ENCODE data around the gene FAM13C. TPM values are rescaled to one million over a fixed set of nuclear protein-coding genes. Genes with fewer than 3 reads are reported as not detected.
"Not testable (repeated sequence)": the region's sequence is repeated elsewhere in the genome, so short reads cannot be mapped to it uniquely, and the experiment has no call there.

The FAM13C gene
- total and polyA plus RNA-seq, 9 donors, result 18.0 to 40.7 (median 31.9) TPM

- no CpG with 5 or more reads among the region's 1 CpG for WGBS (ENCODE audit: insufficient coverage)
- Histone ChIP-seq H3K36me3 (ENCODE audit: control insufficient read depth, insufficient read depth, low read length) (no peaks in the 10 kb centered on the region), H3K4me3 (ENCODE audit: low read length) (no peak overlapping the region), H3K4me1 (ENCODE audit: control insufficient read depth, insufficient read depth, low read length) (no peaks in the 10 kb centered on the region), H3K27ac (ENCODE audit: low read length) (no peak overlapping the region), H3K27me3 (ENCODE audit: control insufficient read depth, insufficient read depth, low read length) (no peaks in the 10 kb centered on the region), H3K9me3 (replicated peaks; ENCODE audit: control insufficient read depth, low read depth, low read length) (no peaks in the 10 kb centered on the region)
- no peak for DNase-seq
Observed at GRCh38 chr10:59244871-59245270, 117.5 kb downstream of the FAM13C start.

DNA sequence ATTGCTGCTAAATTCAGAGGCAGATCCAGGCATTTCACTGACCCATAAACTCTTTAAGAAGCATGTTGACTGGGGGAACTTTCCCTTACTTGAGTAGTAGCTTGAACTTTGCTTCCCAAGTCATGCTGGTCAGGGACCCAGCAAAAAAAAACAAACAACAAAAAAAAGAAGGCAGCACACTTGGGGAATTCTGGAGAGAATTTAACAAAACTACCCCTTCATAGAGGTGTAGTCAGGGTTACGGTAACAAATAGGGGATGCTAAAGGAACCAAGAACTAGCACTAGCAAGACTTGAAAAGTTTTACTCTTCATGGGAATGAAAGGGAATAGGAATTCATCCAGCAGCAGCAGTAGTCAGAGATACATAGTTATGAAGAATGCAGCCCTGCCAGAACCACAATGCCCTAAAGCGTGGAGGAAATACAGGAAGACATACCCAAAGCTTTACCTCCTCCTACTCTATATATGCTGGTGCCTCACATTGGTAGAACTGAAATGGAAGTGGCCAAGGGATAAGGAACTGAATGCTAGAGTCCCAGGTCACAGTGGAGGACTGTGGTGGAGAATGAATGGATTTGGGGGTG lies 118.6 kb downstream of the FAM13C start:
- Histone ChIP-seq H3K9me3 (replicated peaks; ENCODE audit: control insufficient read depth, low read depth, low read length) (no peaks in the 10 kb centered on the region), H3K36me3 (ENCODE audit: control insufficient read depth, insufficient read depth, low read length) (no peaks in the 10 kb centered on the region), H3K27me3 (ENCODE audit: control insufficient read depth, insufficient read depth, low read length) (no peaks in the 10 kb centered on the region), H3K4me3 (ENCODE audit: low read length) (no peak overlapping the region), H3K27ac (ENCODE audit: low read length) (no peak overlapping the region), H3K4me1 (ENCODE audit: control insufficient read depth, insufficient read depth, low read length) (no peaks in the 10 kb centered on the region)
- DNase-seq, result no peak
- WGBS (ENCODE audit: insufficient coverage), result no CpG with 5 or more reads among the region's 2 CpGs

- no peak for DNase-seq
- no peaks in the 10 kb centered on the region for H3K27me3 ChIP-seq (ENCODE audit: control insufficient read depth, insufficient read depth, low read length)
- WGBS (ENCODE audit: insufficient coverage), result no CpG with 5 or more reads among the region's 3 CpGs
- no peak overlapping the region for H3K4me3 ChIP-seq (ENCODE audit: low read length)
- no peaks in the 10 kb centered on the region for H3K4me1 ChIP-seq (ENCODE audit: control insufficient read depth, insufficient read depth, low read length)
- H3K27ac ChIP-seq (ENCODE audit: low read length), result no peak overlapping the region
- H3K36me3 ChIP-seq (ENCODE audit: control insufficient read depth, insufficient read depth, low read length), result no peaks in the 10 kb centered on the region
- no peaks in the 10 kb centered on the region for H3K9me3 ChIP-seq (replicated peaks; ENCODE audit: control insufficient read depth, low read depth, low read length)
Observed at GRCh38 chr10:59242991-59243390, 119.4 kb downstream of the FAM13C start.

GRCh38 chr10:59242057-59242456 lies 120.3 kb downstream of the FAM13C start:
- Histone ChIP-seq H3K4me1 (ENCODE audit: control insufficient read depth, insufficient read depth, low read length) (no peaks in the 10 kb centered on the region), H3K4me3 (ENCODE audit: low read length) (no peak overlapping the region), H3K36me3 (ENCODE audit: control insufficient read depth, insufficient read depth, low read length) (no peaks in the 10 kb centered on the region), H3K9me3 (replicated peaks; ENCODE audit: control insufficient read depth, low read depth, low read length) (no peaks in the 10 kb centered on the region), H3K27me3 (ENCODE audit: control insufficient read depth, insufficient read depth, low read length) (no peaks in the 10 kb centered on the region), H3K27ac (ENCODE audit: low read length) (no peak overlapping the region)
- no CpG with 5 or more reads among the region's 1 CpG for WGBS (ENCODE audit: insufficient coverage)
- no peak for DNase-seq

DNA sequence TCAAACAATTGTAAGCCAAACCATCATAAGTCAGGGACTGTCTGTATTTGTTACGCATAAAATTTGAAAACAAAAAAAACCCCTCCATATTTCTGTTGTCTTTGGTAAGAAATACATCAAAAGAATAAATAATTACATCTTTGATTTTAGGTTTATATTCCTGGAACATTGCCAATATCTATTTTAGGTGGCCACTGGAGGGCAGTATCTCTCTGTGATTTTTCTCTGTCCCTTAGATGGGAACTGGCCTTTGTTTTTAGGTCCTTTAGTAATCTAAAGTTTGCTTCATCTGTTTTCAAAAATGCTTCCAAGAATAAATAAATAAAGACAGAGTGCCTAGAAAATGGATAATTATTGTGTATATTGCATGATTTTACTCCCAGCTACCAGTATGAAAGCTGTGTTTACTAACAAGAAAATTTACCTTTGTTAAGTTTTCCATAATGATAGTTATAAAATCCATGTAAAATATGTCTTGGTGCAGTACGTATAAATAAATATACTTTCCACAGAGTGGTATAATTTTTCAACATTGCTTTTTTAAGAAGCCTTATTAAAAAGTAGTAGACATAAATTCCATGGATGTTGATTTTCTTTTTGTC lies 121.7 kb downstream of the FAM13C start:
- no peaks in the 10 kb centered on the region for H3K9me3 ChIP-seq (replicated peaks; ENCODE audit: control insufficient read depth, low read depth, low read length)
- H3K27ac ChIP-seq (ENCODE audit: low read length), result no peak overlapping the region
- peak; percentile 75 for DNase-seq
- H3K4me3 ChIP-seq (ENCODE audit: low read length), result no peak overlapping the region
- no peaks in the 10 kb centered on the region for H3K4me1 ChIP-seq (ENCODE audit: control insufficient read depth, insufficient read depth, low read length)
- no peaks in the 10 kb centered on the region for H3K36me3 ChIP-seq (ENCODE audit: control insufficient read depth, insufficient read depth, low read length)
- no peaks in the 10 kb centered on the region for H3K27me3 ChIP-seq (ENCODE audit: control insufficient read depth, insufficient read depth, low read length)
- WGBS (ENCODE audit: insufficient coverage), result no CpG with 5 or more reads among the region's 2 CpGs

DNA sequence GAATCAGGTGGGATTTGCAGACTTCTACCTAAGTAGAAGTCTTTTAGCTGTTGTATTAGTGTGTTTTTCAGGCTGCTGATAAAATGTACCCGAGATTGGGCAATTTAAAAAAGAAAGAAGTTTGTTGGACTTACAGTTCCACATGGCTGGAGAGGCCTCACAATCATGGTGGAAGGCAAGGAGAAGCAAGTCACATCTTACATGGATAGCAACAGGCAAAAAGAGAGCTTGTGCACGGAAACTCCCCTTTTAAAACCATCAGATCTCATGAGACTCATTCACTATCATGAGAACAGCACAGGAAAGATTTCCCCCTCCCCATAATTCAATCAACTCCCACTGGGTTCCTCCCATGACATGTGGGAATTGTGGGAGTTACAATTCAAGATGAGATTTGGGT lies 123.2 kb downstream of the FAM13C start:
- not testable (repeated sequence) for H3K36me3 ChIP-seq (ENCODE audit: control insufficient read depth, insufficient read depth, low read length); H3K4me3 ChIP-seq (ENCODE audit: low read length); H3K9me3 ChIP-seq (replicated peaks; ENCODE audit: control insufficient read depth, low read depth, low read length); DNase-seq; H3K27me3 ChIP-seq (ENCODE audit: control insufficient read depth, insufficient read depth, low read length); H3K4me1 ChIP-seq (ENCODE audit: control insufficient read depth, insufficient read depth, low read length); H3K27ac ChIP-seq (ENCODE audit: low read length)
- WGBS (ENCODE audit: insufficient coverage), result 100% methylated on average over 1 of the region's 2 CpGs

DNA sequence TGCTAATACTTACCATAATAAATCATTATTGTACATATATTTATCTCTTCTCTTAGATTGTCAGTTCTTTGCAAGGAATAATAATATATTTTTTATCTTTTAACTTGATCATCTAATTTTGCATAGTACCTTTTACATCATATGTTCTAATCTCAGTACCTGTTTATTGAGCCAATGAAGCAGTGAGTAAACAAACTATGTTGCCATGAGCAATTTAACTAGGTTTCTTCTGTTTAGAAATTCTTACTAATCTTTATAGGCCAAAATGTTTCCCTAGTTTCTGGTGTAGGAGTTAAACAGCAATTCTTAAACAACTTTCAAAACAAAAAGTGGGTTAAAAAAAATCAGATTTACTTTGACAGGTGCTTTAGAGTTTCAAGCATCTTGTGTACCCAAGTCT lies 124.6 kb downstream of the FAM13C start:
- no peaks in the 10 kb centered on the region for H3K27me3 ChIP-seq (ENCODE audit: control insufficient read depth, insufficient read depth, low read length)
- H3K4me1 ChIP-seq (ENCODE audit: control insufficient read depth, insufficient read depth, low read length), result no peaks in the 10 kb centered on the region
- no peaks in the 10 kb centered on the region for H3K36me3 ChIP-seq (ENCODE audit: control insufficient read depth, insufficient read depth, low read length)
- no peak for DNase-seq
- H3K4me3 ChIP-seq (ENCODE audit: low read length), result no peak overlapping the region
- H3K9me3 ChIP-seq (replicated peaks; ENCODE audit: control insufficient read depth, low read depth, low read length), result no peaks in the 10 kb centered on the region
- H3K27ac ChIP-seq (ENCODE audit: low read length), result no peak overlapping the region

- Histone ChIP-seq H3K36me3 (ENCODE audit: control insufficient read depth, insufficient read depth, low read length) (no peaks in the 10 kb centered on the region), H3K27me3 (ENCODE audit: control insufficient read depth, insufficient read depth, low read length) (no peaks in the 10 kb centered on the region), H3K4me1 (ENCODE audit: control insufficient read depth, insufficient read depth, low read length) (no peaks in the 10 kb centered on the region), H3K9me3 (replicated peaks; ENCODE audit: control insufficient read depth, low read depth, low read length) (no peaks in the 10 kb centered on the region), H3K27ac (ENCODE audit: low read length) (no peak overlapping the region), H3K4me3 (ENCODE audit: low read length) (no peak overlapping the region)
- 89% methylated on average over 2 of the region's 4 CpGs for whole genome bisulfite sequencing (ENCODE audit: insufficient coverage)
- no peak for DNase-seq
Observed at GRCh38 chr10:59236064-59236697, 126.2 kb downstream of the FAM13C start.

GRCh38 chr10:59234816-59235429 lies 127.4 kb downstream of the FAM13C start:
- Histone ChIP-seq H3K27me3 (ENCODE audit: control insufficient read depth, insufficient read depth, low read length) (no peaks in the 10 kb centered on the region), H3K36me3 (ENCODE audit: control insufficient read depth, insufficient read depth, low read length) (no peaks in the 10 kb centered on the region), H3K4me3 (ENCODE audit: low read length) (no peak overlapping the region), H3K9me3 (replicated peaks; ENCODE audit: control insufficient read depth, low read depth, low read length) (no peaks in the 10 kb centered on the region), H3K27ac (ENCODE audit: low read length) (no peak overlapping the region), H3K4me1 (ENCODE audit: control insufficient read depth, insufficient read depth, low read length) (no peaks in the 10 kb centered on the region)
- DNase-seq, result peak; percentile 49

DNA sequence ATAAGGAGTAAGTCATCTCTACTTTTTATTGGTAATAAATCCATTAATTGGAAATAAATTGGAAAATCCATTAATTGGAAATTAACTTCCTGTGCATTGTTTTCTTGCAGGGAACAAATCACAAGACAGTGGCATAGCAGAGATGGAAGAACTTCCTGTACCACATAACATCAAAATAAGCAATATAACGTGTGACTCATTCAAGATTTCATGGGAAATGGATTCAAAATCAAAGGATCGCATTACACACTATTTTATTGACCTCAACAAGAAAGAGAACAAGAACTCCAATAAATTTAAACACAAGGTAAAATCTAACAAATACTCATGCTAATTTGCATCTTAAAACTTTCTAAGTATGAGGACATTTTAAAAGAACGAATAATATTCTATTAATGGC lies 128.2 kb downstream of the FAM13C start:
- Histone ChIP-seq H3K4me3 (ENCODE audit: low read length) (no peak overlapping the region), H3K9me3 (replicated peaks; ENCODE audit: control insufficient read depth, low read depth, low read length) (no peaks in the 10 kb centered on the region), H3K27me3 (ENCODE audit: control insufficient read depth, insufficient read depth, low read length) (no peaks in the 10 kb centered on the region), H3K36me3 (ENCODE audit: control insufficient read depth, insufficient read depth, low read length) (no peaks in the 10 kb centered on the region), H3K4me1 (ENCODE audit: control insufficient read depth, insufficient read depth, low read length) (no peaks in the 10 kb centered on the region), H3K27ac (ENCODE audit: low read length) (no peak overlapping the region)
- WGBS (ENCODE audit: insufficient coverage), result 67% methylated on average over 1 of the region's 3 CpGs
- no peak for DNase-seq

Data from muscle of leg (tissue), 11 donors.